Right atrium auricular region (tissue), 2 donors: ENCODE data around the gene NOTCH1. TPM values are rescaled to one million over a fixed set of nuclear protein-coding genes. Genes with fewer than 3 reads are reported as not detected.

Experiments
- DNase-seq: peaks from one replicate; pipeline ENCODE4 v3.0.0-alpha.2; 2019; ENCODE audit warnings: low spot score
- H3K27ac ChIP-seq, 2 donors: fragments of 200-600 bp; sonication (generic); 1 replicate in 1 of 2; 2 replicates in 1 of 2; pipeline ENCODE4 v1.5.1; 2016 to 2019
- H3K27me3 ChIP-seq, 2 donors: fragments of 200-600 bp; sonication (generic); one replicate each; pipeline versions ENCODE4 v1.5.1 to v1.6.0; 2017 to 2019
- H3K36me3 ChIP-seq: fragments of 200-600 bp; sonication (generic); one replicate; pipeline ENCODE4 v1.5.1; 2016
- H3K4me1 ChIP-seq, 2 donors: fragments of 200-600 bp; sonication (generic); one replicate each; pipeline versions ENCODE4 v1.5.1 to v1.6.0; 2017 to 2019
- H3K4me3 ChIP-seq, 2 donors: fragments of 200-600 bp; sonication (generic); 1 replicate in 1 of 2; 2 replicates in 1 of 2; pipeline ENCODE4 v1.5.1; 2017 to 2019; ENCODE audit warnings: mild to moderate bottlenecking in 1 of 2, moderate library complexity in 1 of 2
- H3K9me3 ChIP-seq, 2 donors: fragments of 200-600 bp; sonication (generic); one replicate each; pipeline ENCODE4 v1.5.1; 2019
- CTCF ChIP-seq, 2 donors: fragments of 200-600 bp; sonication (generic); IDR thresholded peaks; one replicate each; pipeline ENCODE4 v1.5.1; 2019; ENCODE audit warnings: antibody characterized with exemption in 2 of 2
- total RNA-seq, 2 donors: library from RNA; depleted of rRNA; stranded (reverse); fragments of >200 nt; gene quantifications; one replicate each; pipeline ENCODE4 v1.1.0, GENCODE V29; 2016

Gene NOTCH1
- total RNA-seq, 2 donors from 2014 or later: 14.2 to 39.7 TPM

DNA sequence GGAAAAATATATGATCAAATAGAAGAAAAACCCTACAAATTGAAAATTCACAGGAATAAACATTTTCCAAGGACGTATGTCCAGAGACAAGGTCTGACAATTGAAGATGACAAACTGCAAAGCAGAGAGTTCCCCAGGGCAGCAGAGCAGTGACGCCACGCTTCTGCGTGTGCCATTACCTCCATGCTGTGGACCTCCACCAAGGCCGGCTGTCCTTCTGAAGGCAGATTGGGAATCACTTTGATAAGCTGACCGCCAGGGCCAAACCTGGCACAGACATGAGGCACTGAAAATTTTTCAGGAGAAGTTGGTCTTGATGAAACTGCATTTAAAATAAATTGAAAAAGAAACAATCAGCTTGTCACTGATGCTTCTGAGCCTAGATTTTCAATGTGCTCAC lies 81.6 kb downstream of the NOTCH1 start:
- H3K4me3 ChIP-seq: no peak overlapping the region
- H3K27ac ChIP-seq: no peak overlapping the region
- TF ChIP-seq CTCF (IDR thresholded peaks at IDR 0.05): no peak
- H3K36me3 ChIP-seq: peaks cover 97% of the 10 kb centered on the region
- no peaks in the 10 kb centered on the region for H3K4me1 ChIP-seq
- no peaks in the 10 kb centered on the region for H3K9me3 ChIP-seq
- H3K27me3 ChIP-seq: no peaks in the 10 kb centered on the region
- DNase-seq: no peak

DNA sequence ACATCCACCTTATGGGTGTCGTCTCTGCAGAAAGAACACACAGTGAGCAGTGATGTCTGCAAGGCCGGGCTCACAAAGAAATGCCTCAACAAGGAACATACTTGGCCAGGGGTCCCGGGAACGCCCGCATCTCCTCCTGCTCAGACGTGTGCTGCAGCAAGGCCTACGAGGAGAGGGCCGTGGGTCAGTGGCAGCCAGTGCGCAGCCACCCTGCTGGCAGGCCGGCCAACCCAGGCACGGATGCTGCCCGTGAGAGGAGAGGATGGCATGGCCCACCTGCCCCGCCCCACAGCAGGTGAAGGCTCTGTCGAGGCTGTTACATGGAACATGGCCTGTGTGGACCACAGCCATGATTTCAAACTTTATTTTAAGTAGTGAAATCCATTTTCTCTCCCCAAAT lies 82.3 kb downstream of the NOTCH1 start:
- H3K4me1 ChIP-seq: no peaks in the 10 kb centered on the region
- H3K4me3 ChIP-seq: no peak overlapping the region
- H3K36me3 ChIP-seq: peaks cover 100% of the 10 kb centered on the region
- H3K27ac ChIP-seq: no peak overlapping the region
- no peaks in the 10 kb centered on the region for H3K9me3 ChIP-seq
- no peaks in the 10 kb centered on the region for H3K27me3 ChIP-seq
- no peak for DNase-seq
- no peak for TF ChIP-seq CTCF (IDR thresholded peaks at IDR 0.05)

GRCh38 chr9:136462664-136463063 lies 83.2 kb downstream of the NOTCH1 start:
- H3K36me3 ChIP-seq: peaks cover 100% of the 10 kb centered on the region
- no peak for TF ChIP-seq CTCF (IDR thresholded peaks at IDR 0.05)

GRCh38 chr9:136460772-136461325 lies 85.0 kb downstream of the NOTCH1 start:
- Histone ChIP-seq H3K9me3 (no peaks in the 10 kb centered on the region), H3K27ac (no peak overlapping the region), H3K27me3 (no peaks in the 10 kb centered on the region), H3K36me3 (peaks cover 100% of the 10 kb centered on the region), H3K4me3 (no peak overlapping the region), H3K4me1 (no peaks in the 10 kb centered on the region)
- no peak for TF ChIP-seq CTCF (IDR thresholded peaks at IDR 0.05)
- DNase-seq: no peak

More at GRCh38 chr9:136462664-136463063, 83.2 kb downstream of the NOTCH1 start:
- Histone ChIP-seq H3K27ac (no peak overlapping the region), H3K4me3 (no peak overlapping the region), H3K4me1 (no peaks in the 10 kb centered on the region), H3K27me3 (no peaks in the 10 kb centered on the region), H3K9me3 (no peaks in the 10 kb centered on the region)
- DNase-seq: no peak

DNA sequence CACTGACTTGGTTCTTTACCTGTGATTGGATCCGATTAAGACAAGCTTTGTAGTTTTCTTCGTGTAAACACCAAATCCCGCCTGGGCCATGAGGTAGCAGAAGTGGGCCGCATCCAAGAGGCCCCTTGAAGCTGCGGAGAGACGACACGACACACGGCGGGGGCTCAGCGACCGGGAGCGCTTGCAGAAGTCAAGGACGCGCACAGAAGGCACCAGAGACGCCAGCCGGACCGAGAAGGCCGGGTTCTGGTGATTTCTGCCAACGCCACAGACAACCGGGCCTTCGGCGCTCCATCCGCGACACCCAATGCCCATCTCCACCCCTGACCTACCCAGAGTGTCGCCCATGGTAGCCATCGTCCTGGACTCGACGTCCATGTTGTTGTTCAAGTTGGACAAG lies 86.4 kb downstream of the NOTCH1 start:
- H3K27me3 ChIP-seq: no peaks in the 10 kb centered on the region
- no peak for TF ChIP-seq CTCF (IDR thresholded peaks at IDR 0.05)
- no peak overlapping the region for H3K27ac ChIP-seq
- H3K9me3 ChIP-seq: no peaks in the 10 kb centered on the region
- DNase-seq: no peak
- H3K36me3 ChIP-seq: peaks cover 100% of the 10 kb centered on the region
- H3K4me1 ChIP-seq: no peaks in the 10 kb centered on the region
- H3K4me3 ChIP-seq: no peak overlapping the region

- no peaks in the 10 kb centered on the region for H3K27me3 ChIP-seq
- no peak overlapping the region for H3K27ac ChIP-seq
- peaks cover 92% of the 10 kb centered on the region for H3K36me3 ChIP-seq
- no peak overlapping the region for H3K4me3 ChIP-seq
- no peaks in the 10 kb centered on the region for H3K9me3 ChIP-seq
- TF ChIP-seq CTCF (IDR thresholded peaks at IDR 0.05): no peak
- DNase-seq: no peak
- no peaks in the 10 kb centered on the region for H3K4me1 ChIP-seq
Measured at GRCh38 chr9:136457326-136457725, 88.5 kb downstream of the NOTCH1 start.
